ENCODE measurements around the gene TIMM22. TPM values are rescaled to one million over a fixed set of nuclear protein-coding genes. Genes with fewer than 3 reads are reported as not detected.
"Not testable (repeated sequence)": the region's sequence is repeated elsewhere in the genome, so short reads cannot be mapped to it uniquely, and the experiment has no call there.

Gene TIMM22
- total RNA-seq, 4 donors from 2014 or later: 11.6 to 12.9 (median 12.6) TPM

- 83% methylated on average over 9 of the region's 9 CpGs for WGBS
- H3K36me3 ChIP-seq: peaks cover 52% of the 10 kb centered on the region
- H3K27ac ChIP-seq: no peak overlapping the region
Observed at GRCh38 chr17:1045456-1045855, 48.5 kb downstream of the TIMM22 start.

GRCh38 chr17:1047177-1047878 is 50.4 kb downstream of the TIMM22 start:
- DNase-seq (ENCODE audit: low spot score in 2 of 2): no peak
- Histone ChIP-seq H3K27ac (no peak overlapping the region), H3K27me3 (no peaks in the 10 kb centered on the region), H3K36me3 (peaks cover 54% of the 10 kb centered on the region), H3K4me3 (no peak overlapping the region), H3K9me3 (no peaks in the 10 kb centered on the region), H3K4me1 (no peaks in the 10 kb centered on the region)
- 66% methylated on average over 11 of the region's 21 CpGs for WGBS
- no peak for TF ChIP-seq POLR2A (IDR thresholded peaks at IDR 0.05)
- no peak for TF ChIP-seq POLR2AphosphoS5 (IDR thresholded peaks at IDR 0.05)
- TF ChIP-seq EP300 (IDR thresholded peaks at IDR 0.05): peak; percentile 75
- no peak for TF ChIP-seq CTCF (IDR thresholded peaks at IDR 0.05)

More at GRCh38 chr17:1045456-1045855, 48.5 kb downstream of the TIMM22 start:
- DNase-seq (ENCODE audit: low spot score in 2 of 2): no peak
- Histone ChIP-seq H3K4me1 (peaks cover 5% of the 10 kb centered on the region), H3K9me3 (no peaks in the 10 kb centered on the region), H3K4me3 (no peak overlapping the region), H3K27me3 (no peaks in the 10 kb centered on the region)
- no peak for TF ChIP-seq POLR2A (IDR thresholded peaks at IDR 0.05)
- no peak for TF ChIP-seq CTCF (IDR thresholded peaks at IDR 0.05)
- TF ChIP-seq EP300 (IDR thresholded peaks at IDR 0.05): no peak
- TF ChIP-seq POLR2AphosphoS5 (IDR thresholded peaks at IDR 0.05): no peak

- no peak for DNase-seq (ENCODE audit: low spot score in 2 of 2)
- Histone ChIP-seq H3K36me3 (peaks cover 48% of the 10 kb centered on the region), H3K27ac (no peak overlapping the region)
Observed at GRCh38 chr17:1047879-1048470, 51.0 kb downstream of the TIMM22 start.

DNA sequence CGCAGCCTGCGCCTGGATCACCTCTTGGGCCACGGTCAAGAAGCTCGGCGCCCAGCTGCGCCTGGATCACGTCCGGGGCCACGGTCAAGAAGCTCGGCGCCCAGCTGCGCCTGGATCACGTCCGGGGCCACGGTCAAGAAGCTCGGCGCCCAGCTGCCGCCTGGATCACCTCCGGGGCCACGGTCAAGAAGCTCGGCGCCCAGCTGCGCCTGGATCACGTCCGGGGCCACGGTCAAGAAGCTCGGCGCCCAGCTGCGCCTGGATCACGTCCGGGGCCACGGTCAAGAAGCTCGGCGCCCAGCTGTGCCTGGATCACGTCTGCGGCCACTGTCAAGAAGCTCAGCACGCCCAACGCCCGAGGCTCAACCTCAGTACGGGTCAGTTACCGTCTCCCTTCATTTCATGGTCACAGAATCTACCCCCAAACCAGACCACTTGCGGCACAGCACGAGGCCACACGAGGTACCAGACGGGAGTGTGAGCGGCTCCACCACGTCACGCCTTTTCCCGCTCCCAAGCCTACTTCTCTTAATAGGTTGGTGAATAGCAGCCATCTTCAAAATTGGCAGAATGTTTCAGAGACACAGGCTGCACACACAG is 51.7 kb downstream of the TIMM22 start:
- H3K36me3 ChIP-seq: peaks cover 48% of the 10 kb centered on the region
- H3K27ac ChIP-seq: not testable (repeated sequence)
- 96% methylated on average over 18 of the region's 49 CpGs for WGBS

More at GRCh38 chr17:1047879-1048470, 51.0 kb downstream of the TIMM22 start:
- 84% methylated on average over 14 of the region's 20 CpGs for WGBS
- TF ChIP-seq POLR2AphosphoS5 (IDR thresholded peaks at IDR 0.05) (no peak), EP300 (IDR thresholded peaks at IDR 0.05) (no peak), CTCF (IDR thresholded peaks at IDR 0.05) (no peak), POLR2A (IDR thresholded peaks at IDR 0.05) (no peak)
- no peaks in the 10 kb centered on the region for H3K4me1 ChIP-seq
- H3K9me3 ChIP-seq: no peaks in the 10 kb centered on the region
- no peaks in the 10 kb centered on the region for H3K27me3 ChIP-seq
- H3K4me3 ChIP-seq: no peak overlapping the region

DNA sequence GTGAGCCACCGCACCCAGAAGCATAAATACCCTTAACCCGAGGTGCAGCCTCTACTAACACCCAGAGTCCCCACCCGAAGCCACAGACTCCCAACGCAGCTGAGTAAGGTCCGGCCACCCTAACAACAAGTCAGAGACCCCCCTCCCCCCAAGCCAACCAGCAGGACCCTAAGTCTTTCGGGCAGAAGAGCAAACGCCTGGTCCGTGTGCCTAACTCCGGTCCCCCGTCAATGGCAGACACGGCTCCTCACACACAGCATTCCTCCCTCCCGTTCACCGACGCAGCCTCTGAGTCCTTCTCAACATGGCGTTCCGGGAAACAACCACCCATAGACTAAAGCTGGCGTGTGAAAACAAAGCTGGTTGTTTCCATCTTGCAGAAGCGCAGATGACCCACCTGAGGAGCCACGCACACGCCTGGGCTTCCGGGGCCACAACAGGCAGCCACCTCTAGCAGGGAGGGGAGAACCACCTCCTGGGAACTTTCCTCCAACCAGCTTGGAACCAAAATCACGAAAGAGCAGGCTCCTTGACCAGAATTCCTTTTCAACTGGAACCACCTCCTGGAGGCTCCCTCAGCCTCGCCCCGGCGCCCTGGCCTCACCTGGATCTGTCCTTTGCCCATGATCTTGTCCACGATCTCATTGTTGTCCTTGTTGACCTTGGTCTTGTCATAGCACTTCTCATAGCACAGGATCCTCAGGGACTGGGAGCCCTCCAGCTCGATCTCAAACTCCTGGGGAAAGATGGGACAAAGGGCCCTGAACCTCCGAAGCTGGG is 52.7 kb downstream of the TIMM22 start:
- no peak for TF ChIP-seq POLR2AphosphoS5 (IDR thresholded peaks at IDR 0.05)
- TF ChIP-seq EP300 (IDR thresholded peaks at IDR 0.05): no peak
- no peak for TF ChIP-seq CTCF (IDR thresholded peaks at IDR 0.05)
- no peak for TF ChIP-seq POLR2A (IDR thresholded peaks at IDR 0.05)
- Histone ChIP-seq H3K4me1 (no peaks in the 10 kb centered on the region), H3K36me3 (peaks cover 55% of the 10 kb centered on the region), H3K27me3 (no peaks in the 10 kb centered on the region), H3K27ac (no peak overlapping the region), H3K4me3 (no peak overlapping the region), H3K9me3 (no peaks in the 10 kb centered on the region)
- 94% methylated on average over 27 of the region's 28 CpGs for WGBS
- no peak for DNase-seq (ENCODE audit: low spot score in 2 of 2)

More for the DNA sequence above, 51.7 kb downstream of the TIMM22 start:
- H3K4me3 ChIP-seq; H3K9me3 ChIP-seq; H3K27me3 ChIP-seq; DNase-seq (ENCODE audit: low spot score in 2 of 2); H3K4me1 ChIP-seq: not testable (repeated sequence)

Measured in suprapubic skin (tissue), 4 donors.